B cell (primary cell): ENCODE results near the gene CFAP65. TPM values are rescaled to one million over a fixed set of nuclear protein-coding genes. Genes with fewer than 3 reads are reported as not detected.

Experiments
- ATAC-seq: fragments of 200-7000 bp; cut with Tn5 transposase; one replicate; pipeline ENCODE4 v1.10.0; 2021; ENCODE audit warnings: low read depth, mild to moderate bottlenecking, moderate number of reproducible peaks, moderate library complexity
- CTCF ChIA-PET: fragments of 350-600 bp; sonication (Branson Sonifier 250); formaldehyde crosslinking; loops from one replicate; lab custom pipeline; 2021; ENCODE audit warnings: antibody characterized with exemption, inconsistent platforms; lab: Charles Lee
- POLR2A ChIA-PET: fragments of 350-600 bp; sonication (Branson Sonifier 250); formaldehyde crosslinking; loops from one replicate; lab custom pipeline; 2021; ENCODE audit warnings: antibody characterized with exemption; lab: Charles Lee
- DNase-seq: peaks from one replicate; pipeline ENCODE4 v3.0.0; 2013
- H2AFZ ChIP-seq: 2 replicates; pipeline ENCODE4 v1.6.1; 2012; ENCODE audit warnings: mild to moderate bottlenecking, low read depth, low read length; ENCODE audit not compliant: insufficient read depth, poor library complexity, severe bottlenecking
- H3K27ac ChIP-seq, 2 donors: 1 replicate in 1 of 2; 2 replicates in 1 of 2; pipeline ENCODE4 v1.5.1; 2012 to 2013; ENCODE audit warnings: low read length in 2 of 2, mild to moderate bottlenecking in 2 of 2, moderate library complexity in 1 of 2
- H3K27me3 ChIP-seq, 4 experiments: fragments of 200-600 bp in 1 of 4; sonication (generic) in 1 of 4; replicated peaks in 1 of 4; 1 replicate in 2 of 4; 2 replicates in 2 of 4; pipeline versions ENCODE4 v1.6.1 to v1.7.0; 2013 to 2016; ENCODE audit warnings: low read length in 3 of 4, mild to moderate bottlenecking in 2 of 4, mixed read lengths in 1 of 4, moderate library complexity in 1 of 4; ENCODE audit not compliant: insufficient read depth in 4 of 4, control insufficient read depth in 3 of 4; ENCODE audit errors: control extremely low read depth in 1 of 4
- H3K36me3 ChIP-seq, 2 experiments: replicated peaks in 1 of 2; 1 replicate in 1 of 2; 2 replicates in 1 of 2; pipeline versions ENCODE4 v1.6.1 to v1.7.1; 2013; ENCODE audit warnings: low read length in 1 of 2; ENCODE audit not compliant: insufficient read depth in 2 of 2, control insufficient read depth in 1 of 2; ENCODE audit errors: control extremely low read depth in 1 of 2, extremely low read depth in 1 of 2
- H3K4me1 ChIP-seq, 2 donors: fragments of 200-600 bp in 1 of 2; sonication (generic) in 1 of 2; 1 replicate in 1 of 2; 2 replicates in 1 of 2; pipeline versions ENCODE4 v1.5.1 to v1.6.1; 2013 to 2017; ENCODE audit warnings: low read length in 2 of 2; ENCODE audit not compliant: control insufficient read depth in 2 of 2, insufficient read depth in 2 of 2
- H3K4me2 ChIP-seq: replicated peaks from 2 replicates; pipeline ENCODE3; 2012; ENCODE audit warnings: mild to moderate bottlenecking, low read depth, low read length; ENCODE audit not compliant: poor library complexity, severe bottlenecking
- H3K4me3 ChIP-seq, 5 experiments: fragments of 200-600 bp in 1 of 5; sonication (generic) in 1 of 5; 1 replicate in 3 of 5; 2 replicates in 2 of 5; pipeline versions ENCODE4 v1.5.1 to v1.7.0; 2011 to 2016; ENCODE audit warnings: low read length in 4 of 5, mild to moderate bottlenecking in 4 of 5, low read depth in 2 of 5, control low read depth in 1 of 5, moderate library complexity in 1 of 5; ENCODE audit not compliant: insufficient read depth in 1 of 5; ENCODE audit errors: control extremely low read depth in 1 of 5, extremely low read depth in 1 of 5
- H3K79me2 ChIP-seq: fragments of 200-600 bp; sonication (generic); one replicate; pipeline ENCODE4 v1.6.0; 2016; ENCODE audit warnings: low read length; ENCODE audit not compliant: control insufficient read depth, insufficient read depth
- H3K9ac ChIP-seq: fragments of 200-600 bp; sonication (generic); 2 replicates; pipeline ENCODE4 v1.6.1; 2017; ENCODE audit warnings: mild to moderate bottlenecking, low read length, moderate library complexity
- H3K9me3 ChIP-seq, 3 donors: one replicate each; pipeline versions ENCODE4 v1.6.1 to v1.7.1; 2013; ENCODE audit warnings: low read length in 2 of 3; ENCODE audit not compliant: control insufficient read depth in 2 of 3, insufficient read depth in 1 of 3; ENCODE audit errors: control extremely low read depth in 1 of 3
- H4K20me1 ChIP-seq: 2 replicates; pipeline ENCODE4 v1.6.0; 2012; ENCODE audit warnings: mild to moderate bottlenecking, low read length; ENCODE audit not compliant: insufficient read depth, control insufficient read depth, poor library complexity, severe bottlenecking
- H3K27ac Mint-ChIP-seq: one replicate; pipeline ENCODE4 v1.8.0; 2021; ENCODE audit warnings: mixed read lengths
- H3K27me3 Mint-ChIP-seq: one replicate; pipeline ENCODE4 v1.8.0; 2021; ENCODE audit warnings: mixed read lengths
- H3K4me1 Mint-ChIP-seq: one replicate; pipeline ENCODE4 v1.8.0; 2021; ENCODE audit warnings: mixed read lengths
- H3K4me3 Mint-ChIP-seq: one replicate; pipeline ENCODE4 v1.8.0; 2021; ENCODE audit warnings: mixed read lengths
- H3K9me3 Mint-ChIP-seq: one replicate; pipeline ENCODE4 v1.8.0; 2022; ENCODE audit warnings: mixed read lengths; ENCODE audit not compliant: insufficient read depth
- CTCF ChIP-seq: fragments of 200-600 bp; IDR thresholded peaks from one replicate; pipeline ENCODE4 v1.8.0; 2022; ENCODE audit warnings: antibody characterized with exemption, mild to moderate bottlenecking
- EZH2 ChIP-seq: IDR thresholded peaks from 2 replicates; pipeline ENCODE4 v1.6.1; 2012; ENCODE audit warnings: borderline replicate concordance, low read depth, mild to moderate bottlenecking, moderate library complexity, low read length; ENCODE audit not compliant: insufficient read depth, poor library complexity, severe bottlenecking
- intact Hi-C: fragments of 100-400 bp; cut with micrococcal nuclease; formaldehyde crosslinking; loops from one replicate; pipeline ENCODE4 v1.10.0; 2022
- polyA plus RNA-seq: library from polyadenylated mRNA; depleted of rRNA; stranded (reverse); fragments of >200 nt; gene quantifications from 2 replicates; pipeline ENCODE4 v1.2.3, GENCODE V29; 2012
- total RNA-seq, 2 donors: library from RNA; stranded (reverse); fragments of 120-200 nt in 1 of 2; gene quantifications; 1 replicate in 1 of 2; 2 replicates in 1 of 2; pipeline versions ENCODE4 v1.2.3 to v1.2.4, GENCODE V29; 2013 to 2022

The CFAP65 gene
- total and polyA plus RNA-seq, 2 donors (not counting 1 experiment from before 2014, with no cell fraction given), result not detected

- intact Hi-C loops, result no loop called here
These were observed 43.5 kb upstream of the CFAP65 start for GRCh38 chr2:219084791-219085190.

More at GRCh38 chr2:219084791-219085190, 43.5 kb upstream of the CFAP65 start:
- Histone ChIP-seq H3K27me3 (no peaks in the 10 kb centered on the region), H3K4me2 (no peak overlapping the region), H4K20me1 (peaks cover 11% of the 10 kb centered on the region), H3K9me3 (no peaks in the 10 kb centered on the region), H3K9ac (no peak overlapping the region), H3K4me3 (no peak overlapping the region), H2AFZ (no peak overlapping the region), H3K4me1 (peaks cover 0 to 3% of the 10 kb centered on the region in 2 donors), H3K36me3 (no peaks in the 10 kb centered on the region), H3K27ac (no peak overlapping the region), H3K79me2 (no peaks in the 10 kb centered on the region)
- Mint-ChIP-seq H3K27ac (no peak overlapping the region), H3K9me3 (no peaks in the 10 kb centered on the region), H3K4me1 (peaks cover 15% of the 10 kb centered on the region), H3K4me3 (no peak overlapping the region), H3K27me3 (no peaks in the 10 kb centered on the region)
- ChIA-PET CTCF (no interaction called here), POLR2A (interaction anchor here (0.6 kb wide), 1 partner anchor 678 kb away, joined by 4 read pairs; no protein-coding TSS in a partner anchor)
- no peak for DNase-seq
- TF ChIP-seq CTCF, result no peak
- no peak for TF ChIP-seq EZH2
- ATAC-seq, result no peak
